ENCODE measurements around the gene SYNE1. TPM values are rescaled to one million over a fixed set of nuclear protein-coding genes. Genes with fewer than 3 reads are reported as not detected.

SYNE1 gene
- total RNA-seq, 1 experiment from 2014 or later, result 3.0 TPM

- no peak overlapping the region for H2AK5ac ChIP-seq (ENCODE audit: insufficient read length, low read length)
- peak overlapping the region; percentile 18 for H3K9ac ChIP-seq (ENCODE audit: extremely low read depth, insufficient read length, low read length)
- Mint-ChIP-seq H3K36me3 (ENCODE audit: insufficient read depth in 1 of 3, low read depth in 3 of 3) (no peaks in the 10 kb centered on the region), H3K9me3 (no peaks in the 10 kb centered on the region), H3K27me3 (ENCODE audit: low read depth) (no peaks in the 10 kb centered on the region), H3K27ac (peak overlapping the region; percentile 93 to 98 (median 94)), H3K4me1 (peaks cover 13 to 18% of the 10 kb centered on the region in 2 experiments), H3K4me3 (peak overlapping the region; percentile 95 to 97)
- no peaks in the 10 kb centered on the region for H3K23me2 ChIP-seq (ENCODE audit: insufficient read length, low read depth, low read length, poor library complexity, severe bottlenecking)
- no peak overlapping the region for H3K14ac ChIP-seq (ENCODE audit: insufficient read depth, low read length)
- H4K20me1 ChIP-seq (ENCODE audit: control insufficient read depth, insufficient read depth, insufficient read length), result no peaks in the 10 kb centered on the region
- H3K18ac ChIP-seq (ENCODE audit: insufficient read length, low read depth, low read length), result no peak overlapping the region
- no peak overlapping the region for H4K91ac ChIP-seq (ENCODE audit: insufficient read length, low read depth, low read length)
- H3K9me3 ChIP-seq (ENCODE audit: control insufficient read depth, low read depth, low read length), result no peaks in the 10 kb centered on the region
- H3K4me2 ChIP-seq (ENCODE audit: insufficient read depth, insufficient read length, low read length), result peak overlapping the region; percentile 44
- no peak overlapping the region for H4K5ac ChIP-seq (ENCODE audit: insufficient read length, low read depth, low read length)
- no peak overlapping the region for H3T11ph ChIP-seq (ENCODE audit: low read length)
- no CpG with 5 or more reads among the region's 44 CpGs for WGBS (ENCODE audit: extremely low coverage, insufficient read length, low lambda C conversion rate)
- no peaks in the 10 kb centered on the region for H3K79me1 ChIP-seq (ENCODE audit: insufficient read depth, low read depth, low read length, poor library complexity, severe bottlenecking)
- peak; percentile 65 for TF ChIP-seq CTCF (conservative IDR thresholded peaks at IDR 0.05)
- H4K8ac ChIP-seq (replicated peaks; ENCODE audit: insufficient read length, low read depth, low read length), result no peak overlapping the region
- peaks cover 3% of the 10 kb centered on the region; the same call in 1 of the 2 replicates for H3K4me1 ChIP-seq (ENCODE audit: insufficient read depth, low read length)
- no peak overlapping the region for H2BK15ac ChIP-seq (ENCODE audit: low read depth, low read length)
- H3K4ac ChIP-seq (ENCODE audit: low read depth, low read length), result no peak overlapping the region
- H3K56ac ChIP-seq (ENCODE audit: insufficient read length, low read depth, low read length), result no peak overlapping the region
- no peak overlapping the region for H3K23ac ChIP-seq (ENCODE audit: insufficient read length, low read depth, low read length)
- H2BK120ac ChIP-seq (ENCODE audit: low read depth, low read length, poor library complexity, severe bottlenecking), result no peak overlapping the region
- H2BK20ac ChIP-seq (ENCODE audit: low read depth, low read length, poor library complexity, severe bottlenecking), result no peak overlapping the region
- H2AFZ ChIP-seq (ENCODE audit: low read length), result no peak overlapping the region
- no peak overlapping the region for H2BK5ac ChIP-seq (ENCODE audit: insufficient read length, low read length)
- no peaks in the 10 kb centered on the region for H3K79me2 ChIP-seq (ENCODE audit: insufficient read depth, low read length)
- peak; percentile 92 for DNase-seq
- no peak overlapping the region for H2BK12ac ChIP-seq (ENCODE audit: insufficient read length, low read depth, low read length)
- H3K27ac ChIP-seq (ENCODE audit: insufficient read length, low read depth, low read length), result no peak overlapping the region
- H3K27me3 ChIP-seq (ENCODE audit: insufficient read depth, low read length), result no peaks in the 10 kb centered on the region
These were observed 335.2 kb downstream of the SYNE1 start for GRCh38 chr6:152301765-152302568.
